HG03175 (cell line): ENCODE results near the gene GPRC5C.

Source experiments
- ATAC-seq: cut with Tn5 transposase; IDR thresholded peaks from one replicate; pipeline ENCODE4 v1.9.1; 2021; ENCODE audit warnings: mild to moderate bottlenecking, moderate library complexity; ENCODE audit not compliant: unreplicated experiment

Gene GPRC5C

GRCh38 chr17:74431568-74432423 lies at the start of gene GPRC5C:
Gene GPRC5C (plus strand): TSS chr17:74432088. CDS start chr17:74439777, 7,689 bp downstream.
- ATAC-seq, result no peak

GRCh38 chr17:74383141-74383540 lies 48.7 kb upstream of the GPRC5C start:
- ATAC-seq, result no peak

- no peak for ATAC-seq
These were observed 46.7 kb upstream of the GPRC5C start for GRCh38 chr17:74385201-74385600.

- no peak for ATAC-seq
These were observed 45.5 kb upstream of the GPRC5C start for GRCh38 chr17:74386386-74386785.

- no peak for ATAC-seq
These were observed 44.3 kb upstream of the GPRC5C start for GRCh38 chr17:74387365-74388218.

- no peak for ATAC-seq
These were observed 42.7 kb upstream of the GPRC5C start for GRCh38 chr17:74389084-74389753.

- ATAC-seq, result no peak
These were observed 41.8 kb upstream of the GPRC5C start for GRCh38 chr17:74389937-74390679.

- no peak for ATAC-seq
These were observed 40.9 kb upstream of the GPRC5C start for GRCh38 chr17:74390680-74391653.

GRCh38 chr17:74391771-74392170 lies 40.1 kb upstream of the GPRC5C start:
- ATAC-seq, result no peak

- no peak for ATAC-seq
These were observed 39.0 kb upstream of the GPRC5C start for GRCh38 chr17:74392848-74393247.

GRCh38 chr17:74393346-74393942 lies 38.4 kb upstream of the GPRC5C start:
- no peak for ATAC-seq

GRCh38 chr17:74394275-74394950 lies 37.5 kb upstream of the GPRC5C start:
- ATAC-seq, result no peak

GRCh38 chr17:74394977-74395376 lies 36.9 kb upstream of the GPRC5C start:
- no peak for ATAC-seq

- no peak for ATAC-seq
These were observed 35.3 kb upstream of the GPRC5C start for GRCh38 chr17:74396567-74396966.

- no peak for ATAC-seq
These were observed 29.8 kb upstream of the GPRC5C start for GRCh38 chr17:74402048-74402447.

GRCh38 chr17:74403512-74404137 lies 28.3 kb upstream of the GPRC5C start:
- no peak for ATAC-seq

- ATAC-seq, result no peak
These were observed 27.7 kb upstream of the GPRC5C start for GRCh38 chr17:74404218-74404617.

- ATAC-seq, result no peak
These were observed 27.1 kb upstream of the GPRC5C start for GRCh38 chr17:74404789-74405188.
